Brain microvascular endothelial cell (primary cell): ENCODE measurements around the gene MESP2.

Source experiments
- DNase-seq: peaks from one replicate; pipeline ENCODE4 v3.0.0-alpha.2; 2020
- H3K27ac ChIP-seq: fragments of 250-450 bp; sonication (Bioruptor Pico); 2 replicates; pipeline ENCODE4 v1.5.1; 2020; ENCODE audit warnings: mild to moderate bottlenecking, moderate library complexity
- H3K27me3 ChIP-seq: fragments of 250-450 bp; sonication (Bioruptor Pico); replicated peaks from 2 replicates; pipeline ENCODE4 v1.5.1; 2020; ENCODE audit warnings: mild to moderate bottlenecking
- H3K36me3 ChIP-seq: fragments of 250-450 bp; sonication (Bioruptor Pico); replicated peaks from 2 replicates; pipeline ENCODE4 v1.5.1; 2020; ENCODE audit warnings: mild to moderate bottlenecking
- H3K4me3 ChIP-seq: 2 replicates; pipeline ENCODE4 v1.5.1; 2011; ENCODE audit warnings: low read depth, mild to moderate bottlenecking, control low read depth, low read length, moderate library complexity
- CTCF ChIP-seq: IDR thresholded peaks from 2 replicates; pipeline ENCODE4 v1.5.1; 2011; ENCODE audit warnings: low read depth, mild to moderate bottlenecking, moderate library complexity, low read length, control low read depth, inconsistent platforms; ENCODE audit errors: missing control alignments
- in situ Hi-C: cut with HindIII; loops from 2 replicates; pipeline ENCODE4 v1.10.0; 2017; ENCODE audit warnings: low sequenced_read_pairs, low pct_ligation_motif_present

The MESP2 gene

GRCh38 chr15:89802986-89803824 is 27.1 kb downstream of the MESP2 start:
- DNase-seq, result no peak
- H3K27ac ChIP-seq, result no peak overlapping the region
- peaks cover 78% of the 10 kb centered on the region for H3K36me3 ChIP-seq
- no peak overlapping the region for H3K4me3 ChIP-seq
- H3K27me3 ChIP-seq, result no peaks in the 10 kb centered on the region
- in situ Hi-C loops, result no loop called here
- no peak for TF ChIP-seq CTCF

- Histone ChIP-seq H3K36me3 (peaks cover 69% of the 10 kb centered on the region), H3K4me3 (no peak overlapping the region), H3K27me3 (no peaks in the 10 kb centered on the region), H3K27ac (no peak overlapping the region)
- TF ChIP-seq CTCF, result no peak
- in situ Hi-C loops, result no loop called here
- DNase-seq, result no peak
These were observed 28.0 kb downstream of the MESP2 start for GRCh38 chr15:89803941-89804800.

GRCh38 chr15:89805241-89806209 is 29.4 kb downstream of the MESP2 start:
- Histone ChIP-seq H3K27ac (no peak overlapping the region), H3K4me3 (no peak overlapping the region), H3K36me3 (peaks cover 61% of the 10 kb centered on the region), H3K27me3 (no peaks in the 10 kb centered on the region)
- in situ Hi-C loops, result no loop called here
- no peak for DNase-seq
- no peak for TF ChIP-seq CTCF

GRCh38 chr15:89806210-89806558 is 30.1 kb downstream of the MESP2 start:
- Histone ChIP-seq H3K36me3 (peaks cover 54% of the 10 kb centered on the region), H3K27me3 (no peaks in the 10 kb centered on the region), H3K4me3 (no peak overlapping the region), H3K27ac (no peak overlapping the region)
- in situ Hi-C loops, result no loop called here
- no peak for DNase-seq
- no peak for TF ChIP-seq CTCF
